Vagina (tissue), 1 donor: ENCODE data around the gene EHD2. TPM values are rescaled to one million over a fixed set of nuclear protein-coding genes. Genes with fewer than 3 reads are reported as not detected.

Source experiments
- small RNA-seq: library from RNA; depleted of rRNA; stranded (forward); fragments of <200 nt; gene quantifications from one replicate; pipeline ENCODE3, GENCODE V24; 2016
- total RNA-seq: library from RNA; depleted of rRNA; stranded (reverse); fragments of >200 nt; gene quantifications from one replicate; pipeline ENCODE4 v1.2.3, GENCODE V29; 2016

Gene EHD2
- total RNA-seq, 1 donor from 2014 or later = 125 TPM

Small RNA genes lying within 50 kb of the gene (small RNA-seq; reads per million reads assigned to genes)
- gene SNORD23 = not detected

Other genes starting within 250 kb of the EHD2 start
- 0.49 TPM for gene SLC8A2, start 241.5 kb upstream of the EHD2 start, total RNA-seq
- gene KPTN, start 229.2 kb upstream of the EHD2 start, total RNA-seq = 9.6 TPM
- 108 TPM for gene NAPA, start 198.4 kb upstream of the EHD2 start, total RNA-seq
- not detected for gene ZNF541, start 140.3 kb upstream of the EHD2 start, total RNA-seq
- 5.2 TPM for gene BICRA, start 104.3 kb upstream of the EHD2 start, total RNA-seq
- 517 TPM for gene NOP53, start 32.1 kb downstream of the EHD2 start, total RNA-seq
- 442 TPM for gene SELENOW, start 65.3 kb downstream of the EHD2 start, total RNA-seq
- gene TPRX1, start 91.1 kb downstream of the EHD2 start, total RNA-seq = not detected
- gene CRX, start 108.5 kb downstream of the EHD2 start, total RNA-seq = not detected
- not detected for gene TPRX2, start 145.8 kb downstream of the EHD2 start, total RNA-seq
- gene SULT2A1, start 172.9 kb downstream of the EHD2 start, total RNA-seq = 1.7 TPM